Colonic mucosa (tissue), 4 donors: ENCODE measurements around the gene KRT85. TPM values are rescaled to one million over a fixed set of nuclear protein-coding genes. Genes with fewer than 3 reads are reported as not detected.

Experiments used
- DNase-seq: peaks from one replicate; pipeline ENCODE4 v3.0.0-alpha.2; 2020
- H3K27ac ChIP-seq: fragments of 200-600 bp; one replicate; pipeline ENCODE4 v1.8.0; 2021
- H3K27me3 ChIP-seq: fragments of 200-600 bp; one replicate; pipeline ENCODE4 v1.8.0; 2021
- H3K36me3 ChIP-seq: fragments of 200-600 bp; one replicate; pipeline ENCODE4 v1.8.0; 2021
- H3K4me1 ChIP-seq: fragments of 200-600 bp; one replicate; pipeline ENCODE4 v1.8.0; 2021; ENCODE audit warnings: mild to moderate bottlenecking
- H3K4me3 ChIP-seq: fragments of 200-600 bp; one replicate; pipeline ENCODE4 v1.8.0; 2021
- H3K9ac ChIP-seq, 2 donors: one replicate each; pipeline ENCODE4 v1.7.0; 2013; ENCODE audit warnings: control low read depth in 2 of 2, low read depth in 2 of 2, low read length in 2 of 2
- H3K9me3 ChIP-seq: fragments of 200-600 bp; one replicate; pipeline ENCODE4 v1.8.0; 2021
- CTCF ChIP-seq: fragments of 200-600 bp; IDR thresholded peaks from one replicate; pipeline ENCODE4 v1.8.0; 2022; ENCODE audit warnings: antibody characterized with exemption, mild to moderate bottlenecking
- intact Hi-C: fragments of 100-400 bp; cut with DNase I; formaldehyde crosslinking; loops from one replicate; pipeline ENCODE4 v1.14.1; 2022
- total RNA-seq, 2 donors: library from RNA; stranded (reverse); fragmentation: NEBNext Ultra II Directional in 1 of 2; extraction: Animal tissue kit (Norgen Biotek cat#: 25700) in 1 of 2; gene quantifications; one replicate each; pipeline ENCODE4 v1.2.1, GENCODE V29; 2021
- donor health status: healthy.
- donor health status: DM: no; HTN: no; CAD: no.
- donor health status: DM: no; HTN: no; CAD: no.

The KRT85 gene
- total RNA-seq, 2 donors from 2014 or later = not detected

DNA sequence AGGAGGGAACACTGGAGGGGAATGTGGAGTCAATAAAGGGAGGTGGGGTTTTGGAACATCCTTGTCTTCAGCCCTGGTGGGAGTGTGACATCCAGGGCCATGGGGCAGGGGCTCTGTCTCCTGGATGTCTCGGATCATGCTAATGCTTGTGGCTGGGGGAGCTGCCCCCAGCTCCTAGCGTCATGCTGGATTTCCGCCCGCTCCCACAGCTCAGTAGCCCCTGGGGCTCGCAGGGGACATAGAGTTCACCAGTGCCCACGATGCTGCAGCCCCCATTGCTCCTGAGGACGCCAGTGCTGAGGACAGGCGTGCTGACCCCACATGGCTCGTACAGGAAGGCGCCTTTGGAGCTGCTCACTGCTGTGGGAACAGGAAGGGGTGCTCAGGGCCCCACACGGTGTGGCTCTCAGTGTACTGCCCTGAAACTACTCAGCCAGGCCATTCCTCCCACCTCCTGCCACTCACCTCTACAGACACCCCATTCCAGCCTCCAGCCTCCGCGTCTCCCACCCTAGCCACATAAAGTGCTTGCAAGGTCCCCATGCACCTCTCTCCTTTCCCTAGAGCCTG lies 27.6 kb upstream of the KRT85 start:
- Histone ChIP-seq H3K36me3 (no peaks in the 10 kb centered on the region), H3K27ac (no peak overlapping the region), H3K9me3 (no peaks in the 10 kb centered on the region), H3K4me1 (no peaks in the 10 kb centered on the region), H3K9ac (no peak overlapping the region), H3K4me3 (no peak overlapping the region), H3K27me3 (no peaks in the 10 kb centered on the region)
- no peak for TF ChIP-seq CTCF
- intact Hi-C loops = loop anchor here (5.0 kb wide), 1 partner anchor 112 kb away; no protein-coding TSS in a partner anchor
- no peak for DNase-seq

GRCh38 chr12:52392465-52393007 lies 25.3 kb upstream of the KRT85 start:
- no peaks in the 10 kb centered on the region for H3K4me1 ChIP-seq
- H3K4me3 ChIP-seq = no peak overlapping the region
- intact Hi-C loops = loop anchor here (5.0 kb wide), 1 partner anchor 115 kb away; no protein-coding TSS in a partner anchor
- no peak for DNase-seq
- no peaks in the 10 kb centered on the region for H3K9me3 ChIP-seq
- no peak for TF ChIP-seq CTCF
- no peak overlapping the region for H3K9ac ChIP-seq
- no peak overlapping the region for H3K27ac ChIP-seq
- H3K27me3 ChIP-seq = no peaks in the 10 kb centered on the region
- H3K36me3 ChIP-seq = no peaks in the 10 kb centered on the region

DNA sequence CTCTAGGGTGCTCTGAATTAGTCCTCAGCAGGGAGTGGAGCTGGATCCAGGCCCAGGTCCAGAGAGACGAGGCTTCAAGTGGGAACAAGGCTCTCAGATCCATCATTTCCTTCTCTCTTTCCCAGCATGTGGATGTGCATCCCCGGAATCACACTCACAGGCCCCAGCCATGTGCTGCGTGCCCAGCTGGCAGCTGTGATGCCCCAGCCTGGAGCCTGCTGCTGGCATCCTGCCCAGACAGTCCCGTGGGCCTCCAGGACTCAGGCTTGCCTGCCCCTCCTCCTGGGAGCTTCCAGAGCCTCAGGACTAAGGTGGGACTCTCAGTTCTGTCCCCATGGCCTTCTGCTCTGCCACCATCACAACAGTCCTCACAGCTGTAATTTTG lies 24.3 kb upstream of the KRT85 start:
- no peak overlapping the region for H3K27ac ChIP-seq
- peak; percentile 36 for DNase-seq
- intact Hi-C loops = loop anchor here (5.0 kb wide), 1 partner anchor 116 kb away; no protein-coding TSS in a partner anchor
- H3K9ac ChIP-seq = no peak overlapping the region
- no peak for TF ChIP-seq CTCF
- no peaks in the 10 kb centered on the region for H3K4me1 ChIP-seq
- H3K36me3 ChIP-seq = no peaks in the 10 kb centered on the region
- no peaks in the 10 kb centered on the region for H3K9me3 ChIP-seq
- no peak overlapping the region for H3K4me3 ChIP-seq
- H3K27me3 ChIP-seq = no peaks in the 10 kb centered on the region

- no peak overlapping the region for H3K4me3 ChIP-seq
- no peaks in the 10 kb centered on the region for H3K27me3 ChIP-seq
- no peaks in the 10 kb centered on the region for H3K4me1 ChIP-seq
- H3K9ac ChIP-seq = no peak overlapping the region
- no peaks in the 10 kb centered on the region for H3K9me3 ChIP-seq
- peak; percentile 39 for DNase-seq
- TF ChIP-seq CTCF = no peak
- H3K27ac ChIP-seq = no peak overlapping the region
- no peaks in the 10 kb centered on the region for H3K36me3 ChIP-seq
- intact Hi-C loops = loop anchor here (5.0 kb wide), 1 partner anchor 116 kb away; no protein-coding TSS in a partner anchor
Measured at GRCh38 chr12:52390739-52391617, 23.7 kb upstream of the KRT85 start.

DNA sequence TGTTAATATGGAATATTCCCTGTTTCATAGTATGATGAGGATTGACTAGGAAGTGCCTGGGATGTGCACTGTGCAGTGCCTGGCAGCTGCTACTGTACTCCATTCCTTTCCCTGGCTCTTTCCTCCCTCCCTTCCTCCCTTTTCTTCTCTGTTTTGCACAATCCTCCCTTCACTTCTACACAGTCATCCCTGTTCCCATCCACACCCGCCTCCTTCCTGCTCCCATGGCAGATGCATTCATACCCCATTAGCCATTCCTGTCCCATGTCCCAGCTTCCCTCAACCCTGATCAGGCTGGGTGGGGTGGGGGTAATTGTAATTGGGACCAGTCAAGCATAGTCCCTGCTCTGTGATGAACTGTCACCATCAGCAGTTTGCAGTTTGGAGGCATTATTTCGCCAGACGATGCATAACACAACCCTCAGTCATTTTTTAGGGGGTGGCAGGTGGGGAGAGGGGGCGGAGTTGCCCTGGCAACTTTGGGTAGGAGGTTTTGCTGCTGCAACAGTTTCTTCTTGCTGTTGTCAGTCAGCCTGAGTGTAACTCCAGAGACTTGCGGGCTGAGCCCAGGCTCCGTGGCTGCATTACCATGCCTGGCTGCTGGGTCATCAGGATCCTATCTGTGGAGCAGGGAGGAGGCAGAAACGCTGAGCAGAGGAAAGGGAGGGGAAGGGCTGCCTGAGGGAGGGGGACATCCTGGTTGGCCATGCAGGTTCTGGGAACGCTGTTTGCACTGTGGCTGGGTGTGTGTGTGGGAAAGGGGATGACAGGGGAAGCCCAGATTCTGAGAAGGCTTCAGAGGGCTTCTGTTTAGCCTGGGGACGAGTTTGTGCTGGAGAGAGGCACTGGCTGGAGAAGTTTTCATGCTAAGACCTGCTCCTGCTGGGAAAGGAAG lies 22.3 kb upstream of the KRT85 start:
- H3K4me1 ChIP-seq = no peaks in the 10 kb centered on the region
- H3K27me3 ChIP-seq = no peaks in the 10 kb centered on the region
- H3K36me3 ChIP-seq = no peaks in the 10 kb centered on the region
- intact Hi-C loops = loop anchor here (5.0 kb wide), 1 partner anchor 118 kb away; no protein-coding TSS in a partner anchor
- no peak for TF ChIP-seq CTCF
- no peak overlapping the region for H3K9ac ChIP-seq
- no peak overlapping the region for H3K4me3 ChIP-seq
- no peak overlapping the region for H3K27ac ChIP-seq
- DNase-seq = no peak
- no peaks in the 10 kb centered on the region for H3K9me3 ChIP-seq
